ENCODE measurements around the gene KAT2B. TPM values are rescaled to one million over a fixed set of nuclear protein-coding genes. Genes with fewer than 3 reads are reported as not detected.
A peak's percentile ranks its signal among the peaks of the same experiment; 100 is the strongest.

KAT2B gene
- total and polyA plus RNA-seq, 9 donors: 13.4 to 22.9 (median 17.2) TPM

- peaks cover 29% of the 10 kb centered on the region for H3K4me1 ChIP-seq (ENCODE audit: control insufficient read depth, insufficient read depth, low read length)
These were observed 12.6 kb downstream of the KAT2B start for GRCh38 chr3:20052851-20053250.

GRCh38 chr3:20054549-20054987, 14.3 kb downstream of the KAT2B start:
- no peaks in the 10 kb centered on the region for H3K27me3 ChIP-seq (ENCODE audit: control insufficient read depth, insufficient read depth, low read length)
- H3K36me3 ChIP-seq (ENCODE audit: control insufficient read depth, insufficient read depth, low read length): no peaks in the 10 kb centered on the region
- H3K4me1 ChIP-seq (ENCODE audit: control insufficient read depth, insufficient read depth, low read length): peaks cover 24% of the 10 kb centered on the region
- 79% methylated on average over 2 of the region's 4 CpGs for WGBS (ENCODE audit: insufficient coverage)
- no peak for DNase-seq
- H3K27ac ChIP-seq (ENCODE audit: low read length): no peak overlapping the region
- H3K9me3 ChIP-seq (replicated peaks; ENCODE audit: control insufficient read depth, low read depth, low read length): no peaks in the 10 kb centered on the region
- H3K4me3 ChIP-seq (ENCODE audit: low read length): no peak overlapping the region

More at GRCh38 chr3:20052851-20053250, 12.6 kb downstream of the KAT2B start:
- Histone ChIP-seq H3K4me3 (ENCODE audit: low read length) (no peak overlapping the region), H3K36me3 (ENCODE audit: control insufficient read depth, insufficient read depth, low read length) (no peaks in the 10 kb centered on the region), H3K27ac (ENCODE audit: low read length) (no peak overlapping the region), H3K9me3 (replicated peaks; ENCODE audit: control insufficient read depth, low read depth, low read length) (no peaks in the 10 kb centered on the region), H3K27me3 (ENCODE audit: control insufficient read depth, insufficient read depth, low read length) (no peaks in the 10 kb centered on the region)
- WGBS (ENCODE audit: insufficient coverage): 88% methylated on average over 7 of the region's 7 CpGs
- DNase-seq: no peak

- H3K9me3 ChIP-seq (replicated peaks; ENCODE audit: control insufficient read depth, low read depth, low read length): no peaks in the 10 kb centered on the region
- no peak overlapping the region for H3K4me3 ChIP-seq (ENCODE audit: low read length)
- H3K27ac ChIP-seq (ENCODE audit: low read length): no peak overlapping the region
- no peak for DNase-seq
- H3K36me3 ChIP-seq (ENCODE audit: control insufficient read depth, insufficient read depth, low read length): no peaks in the 10 kb centered on the region
- H3K27me3 ChIP-seq (ENCODE audit: control insufficient read depth, insufficient read depth, low read length): no peaks in the 10 kb centered on the region
- H3K4me1 ChIP-seq (ENCODE audit: control insufficient read depth, insufficient read depth, low read length): peaks cover 24% of the 10 kb centered on the region
- 43% methylated on average over 6 of the region's 10 CpGs for WGBS (ENCODE audit: insufficient coverage)
These were observed 15.0 kb downstream of the KAT2B start for GRCh38 chr3:20055020-20055775.

GRCh38 chr3:20055842-20056241, 15.6 kb downstream of the KAT2B start:
- 75% methylated on average over 1 of the region's 3 CpGs for WGBS (ENCODE audit: insufficient coverage)
- Histone ChIP-seq H3K36me3 (ENCODE audit: control insufficient read depth, insufficient read depth, low read length) (no peaks in the 10 kb centered on the region), H3K4me1 (ENCODE audit: control insufficient read depth, insufficient read depth, low read length) (peaks cover 24% of the 10 kb centered on the region), H3K4me3 (ENCODE audit: low read length) (no peak overlapping the region), H3K27me3 (ENCODE audit: control insufficient read depth, insufficient read depth, low read length) (no peaks in the 10 kb centered on the region), H3K9me3 (replicated peaks; ENCODE audit: control insufficient read depth, low read depth, low read length) (no peaks in the 10 kb centered on the region), H3K27ac (ENCODE audit: low read length) (no peak overlapping the region)
- DNase-seq: no peak

- Histone ChIP-seq H3K36me3 (ENCODE audit: control insufficient read depth, insufficient read depth, low read length) (no peaks in the 10 kb centered on the region), H3K9me3 (replicated peaks; ENCODE audit: control insufficient read depth, low read depth, low read length) (no peaks in the 10 kb centered on the region), H3K4me3 (ENCODE audit: low read length) (no peak overlapping the region), H3K27me3 (ENCODE audit: control insufficient read depth, insufficient read depth, low read length) (no peaks in the 10 kb centered on the region), H3K4me1 (ENCODE audit: control insufficient read depth, insufficient read depth, low read length) (peaks cover 24% of the 10 kb centered on the region), H3K27ac (ENCODE audit: low read length) (no peak overlapping the region)
- DNase-seq: peak; percentile 42
- 51% methylated on average over 5 of the region's 5 CpGs for WGBS (ENCODE audit: insufficient coverage)
These were observed 16.7 kb downstream of the KAT2B start for GRCh38 chr3:20056725-20057611.

- Histone ChIP-seq H3K27me3 (ENCODE audit: control insufficient read depth, insufficient read depth, low read length) (no peaks in the 10 kb centered on the region), H3K27ac (ENCODE audit: low read length) (no peak overlapping the region), H3K9me3 (replicated peaks; ENCODE audit: control insufficient read depth, low read depth, low read length) (no peaks in the 10 kb centered on the region), H3K4me1 (ENCODE audit: control insufficient read depth, insufficient read depth, low read length) (peaks cover 24% of the 10 kb centered on the region), H3K36me3 (ENCODE audit: control insufficient read depth, insufficient read depth, low read length) (no peaks in the 10 kb centered on the region), H3K4me3 (ENCODE audit: low read length) (no peak overlapping the region)
- WGBS (ENCODE audit: insufficient coverage): no CpG with 5 or more reads among the region's 2 CpGs
- no peak for DNase-seq
These were observed 17.4 kb downstream of the KAT2B start for GRCh38 chr3:20057612-20058180.

- WGBS (ENCODE audit: insufficient coverage): no CpG with 5 or more reads among the region's 3 CpGs
- peaks cover 18% of the 10 kb centered on the region for H3K4me1 ChIP-seq (ENCODE audit: control insufficient read depth, insufficient read depth, low read length)
- H3K9me3 ChIP-seq (replicated peaks; ENCODE audit: control insufficient read depth, low read depth, low read length): no peaks in the 10 kb centered on the region
- no peaks in the 10 kb centered on the region for H3K27me3 ChIP-seq (ENCODE audit: control insufficient read depth, insufficient read depth, low read length)
- no peak for DNase-seq
- H3K36me3 ChIP-seq (ENCODE audit: control insufficient read depth, insufficient read depth, low read length): no peaks in the 10 kb centered on the region
- no peak overlapping the region for H3K27ac ChIP-seq (ENCODE audit: low read length)
- H3K4me3 ChIP-seq (ENCODE audit: low read length): no peak overlapping the region
These were observed 19.7 kb downstream of the KAT2B start for GRCh38 chr3:20059929-20060328.

- WGBS (ENCODE audit: insufficient coverage): no CpG with 5 or more reads among the region's 4 CpGs
- Histone ChIP-seq H3K27ac (ENCODE audit: low read length) (peak overlapping the region; percentile 49), H3K36me3 (ENCODE audit: control insufficient read depth, insufficient read depth, low read length) (no peaks in the 10 kb centered on the region), H3K4me3 (ENCODE audit: low read length) (no peak overlapping the region), H3K27me3 (ENCODE audit: control insufficient read depth, insufficient read depth, low read length) (no peaks in the 10 kb centered on the region), H3K9me3 (replicated peaks; ENCODE audit: control insufficient read depth, low read depth, low read length) (no peaks in the 10 kb centered on the region), H3K4me1 (ENCODE audit: control insufficient read depth, insufficient read depth, low read length) (peaks cover 21% of the 10 kb centered on the region)
- peak; percentile 41 for DNase-seq
These were observed 20.9 kb downstream of the KAT2B start for GRCh38 chr3:20060974-20061685.

- H3K27me3 ChIP-seq (ENCODE audit: control insufficient read depth, insufficient read depth, low read length): no peaks in the 10 kb centered on the region
- no peak for DNase-seq
These were observed 22.8 kb downstream of the KAT2B start for GRCh38 chr3:20062996-20063395.

More at GRCh38 chr3:20062996-20063395, 22.8 kb downstream of the KAT2B start:
- Histone ChIP-seq H3K4me1 (ENCODE audit: control insufficient read depth, insufficient read depth, low read length) (peaks cover 8% of the 10 kb centered on the region), H3K9me3 (replicated peaks; ENCODE audit: control insufficient read depth, low read depth, low read length) (no peaks in the 10 kb centered on the region), H3K27ac (ENCODE audit: low read length) (no peak overlapping the region), H3K4me3 (ENCODE audit: low read length) (no peak overlapping the region), H3K36me3 (ENCODE audit: control insufficient read depth, insufficient read depth, low read length) (no peaks in the 10 kb centered on the region)
- 100% methylated on average over 1 of the region's 4 CpGs for WGBS (ENCODE audit: insufficient coverage)

Measured in muscle of leg (tissue), 11 donors.